Measurements from ENCODE around the gene STX1A. TPM values are rescaled to one million over a fixed set of nuclear protein-coding genes. Genes with fewer than 3 reads are reported as not detected.

Gene STX1A
- total and polyA plus RNA-seq, 2 donors from 2014 or later, result 2.2 to 7.4 TPM

- FAIRE-seq (no peak), DNase-seq (no peak)
- intact Hi-C loops (cut with DNase I), result no loop called here
- no peak for TF ChIP-seq CTCF (IDR thresholded peaks at IDR 0.05; ENCODE audit: borderline replicate concordance, extremely low read depth, insufficient read depth)
- Histone ChIP-seq H3K27ac (ENCODE audit: low read depth in 2 of 2, low read length in 2 of 2) (no peak overlapping the region), H3K4me3 (ENCODE audit: low read length in 3 of 3) (no peak overlapping the region), H3K36me3 (ENCODE audit: control insufficient read depth in 2 of 3, insufficient read depth in 3 of 3, low read length in 3 of 3) (no peaks in the 10 kb centered on the region), H3K9ac (ENCODE audit: low read length in 3 of 3) (no peak overlapping the region), H3K9me3 (ENCODE audit: control insufficient read depth in 2 of 3, insufficient read depth in 1 of 3, low read length in 3 of 3) (no peaks in the 10 kb centered on the region), H3K27me3 (ENCODE audit: control insufficient read depth, insufficient read depth, low read length) (no peaks in the 10 kb centered on the region), H3K4me1 (ENCODE audit: control insufficient read depth in 2 of 3, insufficient read depth in 2 of 3, low read depth in 1 of 3, low read length in 3 of 3) (no peaks in the 10 kb centered on the region)
These were observed 13.1 kb downstream of the STX1A start for GRCh38 chr7:73706126-73707044.

- no peaks in the 10 kb centered on the region for H3K4me1 ChIP-seq (ENCODE audit: control insufficient read depth in 2 of 3, insufficient read depth in 2 of 3, low read depth in 1 of 3, low read length in 3 of 3)
- no peak for TF ChIP-seq CTCF (IDR thresholded peaks at IDR 0.05; ENCODE audit: borderline replicate concordance, extremely low read depth, insufficient read depth)
- no peak overlapping the region for H3K27ac ChIP-seq (ENCODE audit: low read depth in 2 of 2, low read length in 2 of 2)
- intact Hi-C loops (cut with DNase I), result no loop called here
- H3K9me3 ChIP-seq (ENCODE audit: control insufficient read depth in 2 of 3, insufficient read depth in 1 of 3, low read length in 3 of 3), result no peaks in the 10 kb centered on the region
- H3K9ac ChIP-seq (ENCODE audit: low read length in 3 of 3), result no peak overlapping the region
- DNase-seq, result no peak
- no peaks in the 10 kb centered on the region for H3K36me3 ChIP-seq (ENCODE audit: control insufficient read depth in 2 of 3, insufficient read depth in 3 of 3, low read length in 3 of 3)
- H3K4me3 ChIP-seq (ENCODE audit: low read length in 3 of 3), result no peak overlapping the region
- H3K27me3 ChIP-seq (ENCODE audit: control insufficient read depth, insufficient read depth, low read length), result no peaks in the 10 kb centered on the region
- FAIRE-seq, result no peak
These were observed 13.9 kb downstream of the STX1A start for GRCh38 chr7:73705551-73705920.

GRCh38 chr7:73704640-73705550 lies 14.6 kb downstream of the STX1A start:
- intact Hi-C loops (cut with DNase I), result no loop called here
- FAIRE-seq (no peak), DNase-seq (peak in 1 of 5 donors; percentile 55)
- Histone ChIP-seq H3K9ac (ENCODE audit: low read length in 3 of 3) (no peak overlapping the region), H3K27ac (ENCODE audit: low read depth in 2 of 2, low read length in 2 of 2) (no peak overlapping the region), H3K4me3 (ENCODE audit: low read length in 3 of 3) (no peak overlapping the region), H3K27me3 (ENCODE audit: control insufficient read depth, insufficient read depth, low read length) (no peaks in the 10 kb centered on the region), H3K4me1 (ENCODE audit: control insufficient read depth in 2 of 3, insufficient read depth in 2 of 3, low read depth in 1 of 3, low read length in 3 of 3) (no peaks in the 10 kb centered on the region), H3K9me3 (ENCODE audit: control insufficient read depth in 2 of 3, insufficient read depth in 1 of 3, low read length in 3 of 3) (no peaks in the 10 kb centered on the region), H3K36me3 (ENCODE audit: control insufficient read depth in 2 of 3, insufficient read depth in 3 of 3, low read length in 3 of 3) (no peaks in the 10 kb centered on the region)
- no peak for TF ChIP-seq CTCF (IDR thresholded peaks at IDR 0.05; ENCODE audit: borderline replicate concordance, extremely low read depth, insufficient read depth)

Measured in kidney (tissue), 14 donors.